ENCODE measurements around the gene FIGN. TPM values are rescaled to one million over a fixed set of nuclear protein-coding genes. Genes with fewer than 3 reads are reported as not detected.

FIGN gene
- total RNA-seq, 1 experiment from 2014 or later = not detected

DNA sequence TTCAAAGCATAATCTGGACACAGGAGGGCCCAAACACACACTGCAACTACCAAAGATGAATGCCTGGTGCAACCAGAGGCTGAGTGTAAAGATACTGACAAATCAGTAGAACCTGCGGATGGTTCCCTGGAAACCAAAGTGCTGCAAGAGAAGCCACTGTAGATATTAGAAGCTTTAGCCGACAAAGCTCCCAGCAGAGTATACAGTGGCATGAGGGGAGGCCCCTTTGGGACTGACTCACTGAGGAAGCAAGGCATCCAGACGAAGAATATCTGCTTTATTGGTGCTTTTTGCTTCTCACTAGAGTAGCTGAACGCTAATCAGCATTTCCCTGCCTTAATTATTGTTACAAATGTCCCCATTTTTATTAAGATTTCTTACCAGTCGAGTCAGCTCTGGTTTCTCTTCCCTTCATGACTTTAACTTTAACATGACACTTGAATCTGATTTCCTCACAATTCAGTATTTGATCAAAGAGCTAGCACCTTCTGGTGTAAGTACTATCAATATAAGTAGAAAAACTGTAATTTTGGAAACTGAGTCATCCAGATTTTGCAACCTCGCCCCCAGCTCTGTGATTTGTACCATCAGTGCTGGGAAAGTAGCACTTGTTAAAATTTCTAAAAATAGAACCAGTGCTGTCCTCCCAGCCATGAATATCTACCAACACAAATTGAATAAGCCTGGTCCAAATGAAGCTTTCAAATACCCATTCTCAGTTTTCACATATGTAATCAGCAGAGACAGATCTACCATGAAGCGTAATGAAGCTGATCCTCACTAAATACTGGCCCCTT, 34.2 kb downstream of the FIGN start:
- intact Hi-C loops (cut with micrococcal nuclease; ENCODE audit: unreplicated experiment) = no loop called here
- CTCF ChIA-PET = interaction anchor here (0.6 kb wide), 1 partner anchor 8 kb away, joined by 3 read pairs; no protein-coding TSS in a partner anchor
- Histone ChIP-seq H3K9me3 (no peaks in the 10 kb centered on the region), H3K36me3 (ENCODE audit: control insufficient read depth, insufficient read depth, low read length) (no peaks in the 10 kb centered on the region), H3K27me3 (replicated peaks; ENCODE audit: control insufficient read depth, insufficient read depth, low read length) (no peaks in the 10 kb centered on the region), H3K4me1 (peaks cover 24% of the 10 kb centered on the region), H3K4me3 (ENCODE audit: low read depth, low read length) (no peak overlapping the region)
- Mint-ChIP-seq H3K27me3 (ENCODE audit: insufficient read depth, unreplicated experiment) (no peaks in the 10 kb centered on the region), H3K4me3 (ENCODE audit: unreplicated experiment) (no peak overlapping the region), H3K27ac (ENCODE audit: unreplicated experiment) (no peak overlapping the region), H3K9me3 (ENCODE audit: unreplicated experiment) (peaks cover 9% of the 10 kb centered on the region), H3K36me3 (ENCODE audit: insufficient read depth, unreplicated experiment) (no peaks in the 10 kb centered on the region), H3K4me1 (ENCODE audit: low read depth, unreplicated experiment) (peaks cover 22% of the 10 kb centered on the region)
- no peak for TF ChIP-seq CTCF (IDR thresholded peaks at IDR 0.05; ENCODE audit: insufficient read depth in 1 of 2, low read depth in 1 of 2, low read length in 1 of 2, severe bottlenecking in 1 of 2, unreplicated experiment in 1 of 2)
- no TSS peak for BruUV-seq (replicated peaks)
- POLR2A ChIA-PET = no interaction called here
- no peak for DNase-seq

DNA sequence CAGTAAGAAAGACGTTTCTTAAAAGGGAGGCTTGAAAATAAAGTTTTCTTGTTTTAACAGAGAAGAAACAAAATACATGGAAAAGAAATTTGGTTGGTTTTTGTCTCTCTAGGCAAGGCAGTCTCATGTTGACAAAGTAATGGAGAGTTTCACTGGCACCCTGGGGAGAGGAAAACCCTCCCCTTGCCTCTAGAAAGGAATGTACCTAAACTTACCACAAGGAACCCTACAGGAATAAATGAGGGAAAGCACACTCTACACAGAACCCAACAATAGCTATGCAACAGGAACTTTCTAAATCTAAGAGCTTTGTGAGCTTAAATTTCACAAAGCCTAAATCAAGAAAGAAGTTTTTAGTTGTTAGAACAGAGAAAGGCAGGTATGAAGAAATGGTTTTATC, 37.0 kb downstream of the FIGN start:
- no peaks in the 10 kb centered on the region for H3K9me3 Mint-ChIP-seq (ENCODE audit: unreplicated experiment)
- TF ChIP-seq CTCF (IDR thresholded peaks at IDR 0.05; ENCODE audit: insufficient read depth in 1 of 2, low read depth in 1 of 2, low read length in 1 of 2, severe bottlenecking in 1 of 2, unreplicated experiment in 1 of 2) = no peak
- H3K4me1 Mint-ChIP-seq (ENCODE audit: low read depth, unreplicated experiment) = peaks cover 22% of the 10 kb centered on the region
- CTCF ChIA-PET = no interaction called here
- H3K27ac Mint-ChIP-seq (ENCODE audit: unreplicated experiment) = no peak overlapping the region
- POLR2A ChIA-PET = no interaction called here
- DNase-seq = no peak
- no TSS peak for BruUV-seq (replicated peaks)
- no peak overlapping the region for H3K4me3 ChIP-seq (ENCODE audit: low read depth, low read length)
- H3K4me1 ChIP-seq = peaks cover 21% of the 10 kb centered on the region
- no peaks in the 10 kb centered on the region for H3K36me3 Mint-ChIP-seq (ENCODE audit: insufficient read depth, unreplicated experiment)
- H3K9me3 ChIP-seq = no peaks in the 10 kb centered on the region
- H3K27me3 ChIP-seq (replicated peaks; ENCODE audit: control insufficient read depth, insufficient read depth, low read length) = no peaks in the 10 kb centered on the region
- H3K4me3 Mint-ChIP-seq (ENCODE audit: unreplicated experiment) = no peak overlapping the region
- intact Hi-C loops (cut with micrococcal nuclease; ENCODE audit: unreplicated experiment) = no loop called here
- no peaks in the 10 kb centered on the region for H3K27me3 Mint-ChIP-seq (ENCODE audit: insufficient read depth, unreplicated experiment)
- H3K36me3 ChIP-seq (ENCODE audit: control insufficient read depth, insufficient read depth, low read length) = no peaks in the 10 kb centered on the region

- CTCF ChIA-PET = no interaction called here
- intact Hi-C loops (cut with micrococcal nuclease; ENCODE audit: unreplicated experiment) = no loop called here
Measured at GRCh38 chr2:163697846-163698637, 37.8 kb downstream of the FIGN start.

More at GRCh38 chr2:163697846-163698637, 37.8 kb downstream of the FIGN start:
- Mint-ChIP-seq H3K4me1 (ENCODE audit: low read depth, unreplicated experiment) (peaks cover 14% of the 10 kb centered on the region), H3K27ac (ENCODE audit: unreplicated experiment) (no peak overlapping the region), H3K36me3 (ENCODE audit: insufficient read depth, unreplicated experiment) (no peaks in the 10 kb centered on the region), H3K27me3 (ENCODE audit: insufficient read depth, unreplicated experiment) (no peaks in the 10 kb centered on the region), H3K4me3 (ENCODE audit: unreplicated experiment) (no peak overlapping the region), H3K9me3 (ENCODE audit: unreplicated experiment) (no peaks in the 10 kb centered on the region)
- no peaks in the 10 kb centered on the region for H3K36me3 ChIP-seq (ENCODE audit: control insufficient read depth, insufficient read depth, low read length)
- no peak for TF ChIP-seq CTCF (IDR thresholded peaks at IDR 0.05; ENCODE audit: insufficient read depth in 1 of 2, low read depth in 1 of 2, low read length in 1 of 2, severe bottlenecking in 1 of 2, unreplicated experiment in 1 of 2)
- DNase-seq = no peak
- no peaks in the 10 kb centered on the region for H3K27me3 ChIP-seq (replicated peaks; ENCODE audit: control insufficient read depth, insufficient read depth, low read length)
- POLR2A ChIA-PET = no interaction called here
- H3K4me1 ChIP-seq = peaks cover 12% of the 10 kb centered on the region
- BruUV-seq (replicated peaks) = no TSS peak
- H3K9me3 ChIP-seq = no peaks in the 10 kb centered on the region
- no peak overlapping the region for H3K4me3 ChIP-seq (ENCODE audit: low read depth, low read length)
